AML-193 (cell line): ENCODE results near the gene XRCC6.
"Not testable (repeated sequence)": the region's sequence is repeated elsewhere in the genome, so short reads cannot be mapped to it uniquely, and the experiment has no call there.

ENCODE experiments used
- DNase-seq, 2 experiments: peaks; one replicate each; lab custom pipeline; 2025; lab: John Stamatoyannopoulos, UW

XRCC6 gene

DNA sequence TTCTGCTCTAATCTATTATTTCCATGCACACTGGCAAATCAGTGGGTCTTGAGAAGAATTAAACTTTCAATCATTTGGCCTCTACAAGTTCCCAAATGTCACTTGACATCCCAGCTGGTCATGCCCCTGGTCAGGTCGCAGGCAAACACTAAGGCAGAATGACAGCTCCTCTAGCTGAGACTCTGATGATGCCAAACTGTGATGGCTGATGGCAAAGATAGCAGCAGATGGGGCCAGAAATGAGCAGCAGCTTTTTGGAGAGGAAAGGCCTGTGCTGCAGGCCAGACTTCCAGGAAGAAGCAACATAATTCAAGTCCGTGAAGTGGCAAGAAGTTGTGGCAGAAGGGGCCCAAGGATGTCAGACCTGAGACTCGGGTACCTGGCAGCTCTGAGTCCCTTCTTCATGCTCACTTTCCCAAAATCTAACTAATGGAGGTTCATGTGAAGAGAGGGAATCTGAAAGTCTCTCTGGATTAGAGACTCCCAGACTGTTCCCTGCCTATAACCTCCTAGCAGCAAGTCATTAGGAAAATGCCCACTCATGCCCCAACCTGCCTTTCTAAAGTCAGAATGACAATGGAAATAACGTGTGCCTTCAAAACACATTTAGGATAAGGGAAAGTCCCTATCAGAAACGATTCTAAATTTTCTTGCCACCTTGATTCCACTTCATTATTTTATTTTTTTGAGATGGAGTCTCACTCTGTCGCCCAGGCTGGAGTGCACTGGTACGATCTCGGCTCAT is 22.0 kb upstream of the XRCC6 start:
- no peak for DNase-seq

DNA sequence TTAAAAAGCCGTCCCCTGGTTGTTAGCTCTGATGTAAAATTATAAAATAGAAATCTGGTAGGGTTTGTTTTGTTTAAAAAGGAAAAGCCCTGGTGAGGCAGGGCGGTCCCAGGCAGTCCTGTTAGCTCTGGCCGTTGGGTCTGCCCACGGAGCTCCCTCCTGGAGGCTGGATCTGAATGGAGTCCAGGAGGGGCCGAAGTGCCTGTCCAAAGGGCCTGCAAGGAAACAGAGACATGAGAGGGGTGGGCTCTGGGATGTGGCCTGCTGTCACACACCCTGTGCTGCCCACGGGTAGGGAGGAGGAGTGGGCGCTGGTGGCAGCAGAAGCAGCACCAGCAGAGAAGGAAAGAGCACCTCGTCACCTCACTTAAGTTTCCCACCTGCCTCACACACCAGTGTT is 20.1 kb upstream of the XRCC6 start:
- no peak for DNase-seq

- no peak for DNase-seq
These were observed 17.2 kb upstream of the XRCC6 start for GRCh38 chr22:41603873-41604332.

- DNase-seq: no peak
These were observed 12.7 kb upstream of the XRCC6 start for GRCh38 chr22:41608386-41608785.

GRCh38 chr22:41612603-41613306 is 8.3 kb upstream of the XRCC6 start:
- no peak for DNase-seq

DNA sequence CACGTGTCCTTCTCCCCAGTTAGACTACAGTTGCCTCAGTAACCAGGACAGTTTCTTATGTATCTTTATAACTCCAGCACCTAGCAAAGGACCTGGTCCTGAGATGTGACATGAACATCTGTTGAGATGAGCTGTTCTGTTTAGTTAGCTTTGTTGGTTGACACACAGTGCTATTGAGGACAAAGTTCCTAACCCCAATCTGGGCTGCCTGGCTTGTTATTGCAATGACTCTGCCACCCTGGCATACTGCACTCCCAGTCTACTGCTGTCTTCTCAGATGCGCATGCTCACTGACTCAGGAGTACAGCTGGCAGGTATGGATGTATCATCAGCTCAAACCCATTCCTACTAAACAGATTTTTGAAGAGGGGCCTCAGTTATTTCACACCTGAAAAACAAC is 7.6 kb upstream of the XRCC6 start:
- no peak for DNase-seq

DNA sequence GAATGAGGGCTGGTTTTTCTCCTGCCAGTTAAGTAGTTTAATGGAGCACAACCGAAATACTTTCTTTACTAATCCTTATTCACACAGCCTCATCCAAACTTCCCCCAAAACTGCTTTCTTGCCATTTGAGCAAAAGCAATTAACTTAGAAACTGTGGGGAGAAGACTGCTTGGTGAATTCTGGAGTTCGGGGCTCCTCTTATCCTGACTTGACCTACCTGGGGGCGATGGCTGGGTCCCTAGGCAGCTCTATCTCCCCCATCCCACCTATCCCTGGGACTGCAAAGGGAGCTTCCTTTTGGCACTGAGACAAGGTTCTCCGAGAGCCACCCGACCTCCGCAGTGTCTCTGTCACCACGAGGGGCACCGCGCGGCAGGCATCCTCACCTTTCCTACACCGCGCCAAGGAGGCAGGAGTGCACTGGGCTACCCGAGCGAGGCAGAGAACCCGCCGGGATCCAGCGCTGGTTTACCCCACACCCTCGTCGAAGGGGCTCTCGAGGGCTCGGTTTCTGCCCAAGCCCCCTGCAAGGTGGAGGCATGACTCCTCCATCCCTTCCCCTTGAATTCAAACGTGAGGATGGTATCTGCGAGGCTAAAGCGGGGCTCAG is 1.0 kb upstream of the XRCC6 start:
- no peak for DNase-seq

DNA sequence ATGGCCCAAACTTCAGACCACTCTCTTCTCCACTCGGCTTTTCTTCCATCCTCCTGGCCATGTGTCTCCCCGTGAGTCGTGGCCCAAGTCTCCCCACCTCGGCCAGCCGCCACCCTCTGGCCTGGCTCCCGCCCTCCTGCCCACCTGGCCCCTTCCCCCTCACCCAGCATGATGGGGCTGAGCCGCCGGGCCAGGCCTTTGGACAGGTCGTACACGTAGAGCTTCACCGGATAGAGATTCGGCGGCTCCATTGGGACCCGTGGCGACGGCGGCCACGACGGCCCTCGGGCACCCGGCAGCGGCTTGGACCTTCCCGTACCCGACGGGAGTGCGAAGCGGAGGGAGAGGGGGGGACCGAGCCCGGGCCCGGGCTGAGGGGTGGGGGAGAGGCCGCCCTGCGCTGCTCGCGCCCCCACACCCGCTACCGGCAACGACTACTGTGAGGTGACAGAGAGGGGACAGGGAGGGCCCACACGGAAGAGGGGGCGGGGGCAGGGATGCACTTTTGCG is 451 bp upstream of the XRCC6 start, which contains the start of gene DESI1:
Gene DESI1 (minus strand): TSS at position 455 of the 510 bp plus-strand sequence. CDS start 204 bp downstream, at position 251.
- no peak for DNase-seq

- no peak for DNase-seq
These were observed 750 bp downstream of the XRCC6 start for GRCh38 chr22:41621911-41622179.

GRCh38 chr22:41625577-41625976 is 4.5 kb downstream of the XRCC6 start:
- DNase-seq: no peak

DNA sequence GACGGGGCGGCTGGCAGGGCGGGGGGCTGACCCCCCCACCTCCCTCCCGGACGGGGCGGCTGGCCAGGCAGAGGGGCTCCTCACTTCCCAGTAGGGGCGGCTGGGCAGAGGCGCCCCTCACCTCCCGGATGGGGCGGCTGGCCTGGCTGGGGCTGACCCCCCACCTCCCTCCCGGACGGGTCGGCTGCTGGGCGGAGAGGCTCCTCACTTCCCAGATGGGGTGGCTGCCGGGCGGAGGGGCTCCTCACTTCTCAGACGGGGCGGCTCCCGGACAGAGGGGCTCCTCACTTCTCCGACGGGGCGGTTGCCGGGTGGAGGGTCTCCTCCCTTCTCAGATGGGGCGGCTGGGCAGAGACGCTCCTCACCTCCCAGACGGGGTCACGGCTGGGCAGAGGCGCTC is 10.0 kb downstream of the XRCC6 start:
- DNase-seq: not testable (repeated sequence)

DNA sequence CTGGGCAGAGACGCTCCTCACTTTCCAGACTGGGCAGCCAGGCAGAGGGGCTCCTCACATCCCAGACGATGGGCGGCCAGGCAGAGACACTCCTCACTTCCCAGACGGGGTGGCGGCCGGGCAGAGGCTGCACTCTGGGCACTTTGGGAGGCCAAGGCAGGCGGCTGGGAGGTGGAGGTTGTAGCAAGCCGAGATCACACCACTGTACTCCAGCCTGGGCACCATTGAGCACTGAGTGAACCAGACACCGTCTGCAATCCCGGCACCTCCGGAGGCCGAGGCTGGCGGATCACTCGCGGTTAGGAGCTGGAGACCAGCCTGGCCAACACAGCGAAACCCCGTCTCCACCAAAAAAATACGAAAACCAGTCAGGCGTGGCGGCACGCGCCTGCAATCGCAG is 10.5 kb downstream of the XRCC6 start:
- DNase-seq: not testable (repeated sequence)

DNA sequence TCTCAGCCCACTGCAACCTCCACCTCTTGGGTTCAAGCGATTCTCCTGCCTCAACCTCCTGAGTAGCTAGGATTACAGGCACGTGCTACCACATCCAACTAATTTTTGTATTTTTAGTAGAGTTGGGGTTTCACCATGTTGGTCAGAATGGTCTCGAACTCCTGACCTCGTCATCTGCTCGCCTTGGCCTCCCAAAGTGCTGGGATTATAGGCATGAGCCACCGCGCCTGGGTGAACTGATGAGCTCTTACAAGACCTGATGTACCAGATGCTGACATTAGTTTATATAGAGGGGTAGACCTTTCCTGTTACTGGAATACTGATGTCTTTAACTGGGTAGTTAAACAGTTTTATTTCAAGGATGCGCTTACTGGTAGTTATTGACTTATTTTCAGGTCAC is 13.5 kb downstream of the XRCC6 start:
- not testable (repeated sequence) for DNase-seq

GRCh38 chr22:41636467-41636866 is 15.4 kb downstream of the XRCC6 start:
- DNase-seq: no peak

- DNase-seq: not testable (repeated sequence)
These were observed 16.5 kb downstream of the XRCC6 start for GRCh38 chr22:41637623-41638022.

GRCh38 chr22:41638124-41638523 is 17.0 kb downstream of the XRCC6 start:
- DNase-seq: no peak

DNA sequence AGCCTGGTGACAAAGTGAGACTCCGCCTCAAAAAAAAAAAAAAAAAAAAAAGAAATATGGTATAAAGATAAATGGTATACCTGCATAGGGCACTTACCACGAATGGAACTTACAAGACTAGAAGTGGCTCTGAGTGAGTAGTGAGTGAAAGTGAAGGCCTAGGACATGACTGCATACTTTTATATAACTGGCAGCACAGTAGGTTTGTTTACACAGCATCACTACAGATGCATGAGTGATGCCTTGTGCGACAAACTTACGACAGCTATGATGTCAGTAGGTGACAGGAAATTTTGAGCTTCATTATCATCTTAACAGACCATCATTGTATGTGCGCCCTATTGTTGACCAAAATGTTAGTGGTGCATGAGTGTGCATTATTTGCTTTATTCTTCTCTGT is 17.7 kb downstream of the XRCC6 start:
- no peak for DNase-seq

DNA sequence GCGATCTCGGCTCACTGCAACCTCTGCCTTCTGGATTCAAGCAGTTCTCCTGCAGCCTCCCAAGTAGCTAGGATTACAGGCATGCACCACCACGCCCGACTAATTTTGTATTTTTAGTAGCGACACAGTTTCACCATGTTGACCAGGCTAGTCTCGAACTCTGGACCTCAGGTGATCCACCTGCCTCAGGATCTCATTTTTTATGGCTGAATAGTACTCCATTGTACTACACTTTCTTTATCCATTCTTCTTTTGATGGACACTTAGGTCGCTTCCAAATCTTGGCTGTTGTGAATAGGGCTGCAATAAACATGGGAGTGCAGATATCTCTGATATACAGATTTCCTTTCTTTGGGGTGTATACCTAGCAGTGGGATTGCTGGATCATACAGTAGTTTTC is 20.8 kb downstream of the XRCC6 start:
- DNase-seq: no peak

- no peak for DNase-seq
These were observed 21.4 kb downstream of the XRCC6 start for GRCh38 chr22:41642331-41643110.

- no peak for DNase-seq
These were observed 26.7 kb downstream of the XRCC6 start for GRCh38 chr22:41647771-41648170.

- no peak for DNase-seq
These were observed 27.3 kb downstream of the XRCC6 start for GRCh38 chr22:41648432-41648831.

- no peak for DNase-seq
These were observed 29.1 kb downstream of the XRCC6 start for GRCh38 chr22:41650229-41650628.
